GM12864 (cell line): Measurements from ENCODE around the gene CECR2.

Experiments used
- DNase-seq: peaks from one replicate; pipeline ENCODE4 v3.0.0-alpha.2; 2011; ENCODE audit warnings: low read depth
- H3K4me3 ChIP-seq: 2 replicates; pipeline ENCODE4 v1.5.1; 2011; ENCODE audit warnings: mild to moderate bottlenecking, low read depth, low read length, control low read depth
- TF ChIP-seq, protein P1 (sequence below): IDR thresholded peaks from 2 replicates; pipeline ENCODE4 v1.5.1; 2011; ENCODE audit warnings: low read depth, mild to moderate bottlenecking, moderate library complexity, low read length, control low read depth, inconsistent platforms; ENCODE audit errors: missing control alignments

CECR2 gene

GRCh38 chr22:17603668-17604067 is 234.4 kb downstream of the CECR2 start:
- no peak overlapping the region for H3K4me3 ChIP-seq
- TF ChIP-seq, protein P1, sequence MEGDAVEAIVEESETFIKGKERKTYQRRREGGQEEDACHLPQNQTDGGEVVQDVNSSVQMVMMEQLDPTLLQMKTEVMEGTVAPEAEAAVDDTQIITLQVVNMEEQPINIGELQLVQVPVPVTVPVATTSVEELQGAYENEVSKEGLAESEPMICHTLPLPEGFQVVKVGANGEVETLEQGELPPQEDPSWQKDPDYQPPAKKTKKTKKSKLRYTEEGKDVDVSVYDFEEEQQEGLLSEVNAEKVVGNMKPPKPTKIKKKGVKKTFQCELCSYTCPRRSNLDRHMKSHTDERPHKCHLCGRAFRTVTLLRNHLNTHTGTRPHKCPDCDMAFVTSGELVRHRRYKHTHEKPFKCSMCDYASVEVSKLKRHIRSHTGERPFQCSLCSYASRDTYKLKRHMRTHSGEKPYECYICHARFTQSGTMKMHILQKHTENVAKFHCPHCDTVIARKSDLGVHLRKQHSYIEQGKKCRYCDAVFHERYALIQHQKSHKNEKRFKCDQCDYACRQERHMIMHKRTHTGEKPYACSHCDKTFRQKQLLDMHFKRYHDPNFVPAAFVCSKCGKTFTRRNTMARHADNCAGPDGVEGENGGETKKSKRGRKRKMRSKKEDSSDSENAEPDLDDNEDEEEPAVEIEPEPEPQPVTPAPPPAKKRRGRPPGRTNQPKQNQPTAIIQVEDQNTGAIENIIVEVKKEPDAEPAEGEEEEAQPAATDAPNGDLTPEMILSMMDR, result no peak
- DNase-seq, result no peak

DNA sequence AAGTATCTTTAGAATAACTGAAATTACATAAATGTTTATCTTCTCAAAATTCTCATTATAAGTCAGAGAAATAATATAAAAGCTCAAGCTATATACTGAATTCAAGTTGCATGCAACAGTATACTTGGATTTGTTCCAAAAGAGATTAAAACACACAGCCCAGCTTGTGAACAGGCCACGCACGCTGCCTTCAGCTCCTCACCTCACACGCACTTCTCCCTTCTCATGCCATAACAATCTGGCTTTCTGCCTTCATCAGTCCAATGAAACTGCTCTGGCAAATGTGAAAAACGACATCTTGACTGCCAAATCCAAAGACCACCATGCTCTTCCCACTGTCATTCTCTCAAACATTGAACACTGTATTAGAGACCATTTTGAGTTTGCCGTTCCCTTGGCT is 237.2 kb downstream of the CECR2 start:
- H3K4me3 ChIP-seq, result no peak overlapping the region
- TF ChIP-seq, protein P1, result no peak
- DNase-seq, result no peak
